ENCODE measurements around the gene MLST8. TPM values are rescaled to one million over a fixed set of nuclear protein-coding genes. Genes with fewer than 3 reads are reported as not detected.

Gene MLST8
- total RNA-seq, 1 donor from 2014 or later, result 56.4 TPM

DNA sequence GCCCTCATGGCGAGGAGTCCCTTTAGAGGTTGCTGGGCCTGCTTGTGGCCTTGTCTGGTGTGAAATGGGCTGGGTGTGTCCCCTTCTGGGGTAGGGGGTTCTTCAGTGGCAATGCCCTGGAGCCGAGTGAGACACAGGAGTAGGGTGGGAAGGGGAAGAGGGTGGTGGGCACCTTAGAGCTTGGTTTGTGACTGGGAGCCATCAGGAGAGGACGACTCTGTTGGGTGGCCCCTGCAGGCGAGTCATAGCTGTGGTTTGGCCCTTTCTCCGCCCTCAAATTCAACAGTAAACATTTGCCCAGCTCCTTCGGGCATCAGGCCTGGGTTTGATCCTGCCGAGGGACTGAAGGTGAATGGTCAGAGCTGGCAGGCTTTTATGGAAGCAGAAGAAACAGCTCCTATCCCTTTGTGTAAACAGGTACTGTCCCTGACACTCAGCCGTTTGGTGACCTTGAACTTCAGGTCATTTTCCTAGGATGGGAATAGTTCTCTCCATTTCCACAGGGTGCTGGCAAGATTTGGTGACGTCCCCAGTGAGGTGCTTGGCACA is 21.1 kb downstream of the MLST8 start:
- peaks cover 8% of the 10 kb centered on the region for H3K4me1 Mint-ChIP-seq (ENCODE audit: low read depth)
- intact Hi-C loops (cut with micrococcal nuclease), result no loop called here
- no peak for DNase-seq (ENCODE audit: low spot score)
- H3K27ac Mint-ChIP-seq, result no peak overlapping the region
- no peaks in the 10 kb centered on the region for H3K9me3 Mint-ChIP-seq
- peaks cover 17% of the 10 kb centered on the region for H3K36me3 Mint-ChIP-seq (ENCODE audit: low read depth)
- no peaks in the 10 kb centered on the region for H3K27me3 Mint-ChIP-seq (ENCODE audit: low read depth)
- peak overlapping the region; percentile 56 for H3K4me3 Mint-ChIP-seq (ENCODE audit: low read depth)

DNA sequence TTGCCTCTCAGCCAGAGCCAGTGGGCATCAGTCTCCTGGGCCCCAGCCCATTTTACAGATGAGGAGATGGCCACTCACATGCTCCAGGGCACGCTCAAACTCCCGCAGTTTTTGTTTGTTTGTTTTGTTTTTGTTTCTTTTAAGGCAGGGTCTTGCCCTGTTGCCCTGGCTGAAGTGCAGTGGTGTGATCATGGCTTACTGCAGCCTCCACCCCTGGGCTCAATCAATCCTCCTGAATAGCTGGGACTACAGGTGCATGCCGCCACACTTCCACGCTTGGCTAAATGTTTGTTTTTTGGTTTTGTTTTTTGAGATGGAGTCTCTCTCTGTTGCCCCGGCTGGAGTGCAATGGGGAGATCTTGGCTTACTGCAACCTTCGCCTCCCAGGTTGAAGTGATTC is 21.7 kb downstream of the MLST8 start:
- Mint-ChIP-seq H3K36me3 (ENCODE audit: low read depth) (peaks cover 17% of the 10 kb centered on the region), H3K4me3 (ENCODE audit: low read depth) (no peak overlapping the region), H3K4me1 (ENCODE audit: low read depth) (peaks cover 8% of the 10 kb centered on the region), H3K27me3 (ENCODE audit: low read depth) (no peaks in the 10 kb centered on the region), H3K27ac (no peak overlapping the region), H3K9me3 (no peaks in the 10 kb centered on the region)
- intact Hi-C loops (cut with micrococcal nuclease), result no loop called here
- no peak for DNase-seq (ENCODE audit: low spot score)

DNA sequence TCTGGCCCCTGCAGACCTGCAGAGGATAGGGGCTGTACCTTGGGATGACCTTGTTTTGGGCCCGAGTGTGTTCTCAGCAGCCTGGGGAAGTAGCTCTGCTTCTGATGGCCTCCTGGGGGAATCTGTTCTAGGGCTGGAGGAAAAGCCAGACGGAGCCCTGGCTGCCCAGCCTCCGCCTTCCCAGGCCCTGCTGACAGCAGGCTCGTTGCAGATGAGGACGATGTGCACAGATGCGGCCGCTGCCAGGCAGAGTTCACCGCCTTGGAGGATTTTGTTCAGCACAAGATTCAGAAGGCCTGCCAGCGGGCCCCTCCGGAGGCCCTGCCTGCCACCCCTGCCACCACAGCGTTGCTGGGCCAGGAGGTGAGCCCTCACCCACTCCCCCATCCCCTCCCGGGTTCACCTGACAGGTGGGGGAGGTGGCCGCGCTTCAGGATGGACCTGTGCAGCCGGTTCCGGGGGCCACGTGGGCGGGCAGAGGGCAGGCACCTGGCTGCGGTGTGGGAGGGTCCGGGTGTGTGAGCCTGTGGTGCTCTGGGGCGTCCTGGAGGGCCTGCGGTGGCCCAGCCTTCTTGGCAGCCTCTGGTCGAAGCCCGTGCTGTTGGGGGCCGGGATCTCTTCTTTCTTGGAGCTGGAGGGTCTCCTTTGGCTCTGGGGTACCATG is 23.0 kb downstream of the MLST8 start:
- H3K4me3 Mint-ChIP-seq (ENCODE audit: low read depth), result no peak overlapping the region
- no peaks in the 10 kb centered on the region for H3K9me3 Mint-ChIP-seq
- peaks cover 17% of the 10 kb centered on the region for H3K36me3 Mint-ChIP-seq (ENCODE audit: low read depth)
- no peak overlapping the region for H3K27ac Mint-ChIP-seq
- no peak for DNase-seq (ENCODE audit: low spot score)
- H3K27me3 Mint-ChIP-seq (ENCODE audit: low read depth), result no peaks in the 10 kb centered on the region
- peaks cover 8% of the 10 kb centered on the region for H3K4me1 Mint-ChIP-seq (ENCODE audit: low read depth)
- intact Hi-C loops (cut with micrococcal nuclease), result no loop called here

DNA sequence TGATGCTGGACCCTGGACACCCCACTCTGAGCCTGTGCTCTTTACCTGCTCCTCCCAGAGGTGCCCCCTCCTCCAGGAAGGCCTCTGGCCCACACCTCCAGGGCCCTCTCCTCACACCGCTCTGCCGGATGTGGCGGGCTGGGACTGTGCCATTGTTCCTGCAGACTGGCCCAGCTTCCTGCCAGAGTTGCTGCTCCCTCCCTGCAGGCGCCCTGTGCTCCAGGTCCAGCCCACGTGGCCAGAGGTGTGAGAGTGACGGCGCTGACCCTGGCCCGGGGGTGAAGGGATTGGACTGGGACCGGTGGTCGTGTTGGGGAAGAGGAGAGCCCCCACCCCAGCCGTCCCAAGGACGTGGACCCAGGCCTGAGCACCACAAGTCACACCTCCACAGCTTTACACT is 23.8 kb downstream of the MLST8 start:
- H3K4me3 Mint-ChIP-seq (ENCODE audit: low read depth), result no peak overlapping the region
- intact Hi-C loops (cut with micrococcal nuclease), result no loop called here
- H3K36me3 Mint-ChIP-seq (ENCODE audit: low read depth), result peaks cover 17% of the 10 kb centered on the region
- H3K9me3 Mint-ChIP-seq, result no peaks in the 10 kb centered on the region
- no peak overlapping the region for H3K27ac Mint-ChIP-seq
- peaks cover 8% of the 10 kb centered on the region for H3K4me1 Mint-ChIP-seq (ENCODE audit: low read depth)
- DNase-seq (ENCODE audit: low spot score), result no peak
- no peaks in the 10 kb centered on the region for H3K27me3 Mint-ChIP-seq (ENCODE audit: low read depth)

DNA sequence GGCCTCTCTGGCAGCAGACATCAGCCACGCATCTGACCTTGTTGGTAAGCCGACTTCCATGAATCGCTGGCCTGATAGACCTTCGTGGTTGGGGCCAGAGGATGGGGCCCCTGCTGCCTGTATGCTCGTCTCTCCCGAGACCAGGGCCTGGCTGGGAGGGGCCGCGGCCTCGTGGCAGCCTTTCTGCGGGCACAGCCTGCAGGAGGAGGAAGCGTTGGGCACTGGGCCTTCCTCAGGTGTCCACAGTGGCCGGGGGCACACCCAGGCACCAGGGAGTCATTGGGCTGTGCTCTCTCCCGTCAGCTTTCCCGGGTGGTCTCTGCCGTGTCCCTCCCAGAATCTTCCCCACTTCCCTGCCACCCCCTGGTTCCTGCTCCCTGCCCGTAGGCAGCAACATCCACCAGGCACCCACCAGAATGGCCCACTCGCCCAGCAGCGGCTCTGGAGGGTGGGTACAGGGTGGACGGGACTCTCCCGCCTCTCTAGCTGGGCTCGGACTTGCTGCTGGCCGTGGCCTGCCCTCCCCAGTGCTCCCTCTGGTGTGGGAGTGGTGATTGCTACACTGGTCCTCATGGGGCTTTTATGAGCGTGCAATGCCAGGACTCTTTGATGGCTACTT is 24.5 kb downstream of the MLST8 start:
- intact Hi-C loops (cut with micrococcal nuclease), result no loop called here
- peaks cover 19% of the 10 kb centered on the region for H3K36me3 Mint-ChIP-seq (ENCODE audit: low read depth)
- H3K4me3 Mint-ChIP-seq (ENCODE audit: low read depth), result no peak overlapping the region
- no peak for DNase-seq (ENCODE audit: low spot score)
- no peaks in the 10 kb centered on the region for H3K9me3 Mint-ChIP-seq
- H3K4me1 Mint-ChIP-seq (ENCODE audit: low read depth), result peaks cover 5% of the 10 kb centered on the region
- H3K27me3 Mint-ChIP-seq (ENCODE audit: low read depth), result no peaks in the 10 kb centered on the region
- no peak overlapping the region for H3K27ac Mint-ChIP-seq

DNA sequence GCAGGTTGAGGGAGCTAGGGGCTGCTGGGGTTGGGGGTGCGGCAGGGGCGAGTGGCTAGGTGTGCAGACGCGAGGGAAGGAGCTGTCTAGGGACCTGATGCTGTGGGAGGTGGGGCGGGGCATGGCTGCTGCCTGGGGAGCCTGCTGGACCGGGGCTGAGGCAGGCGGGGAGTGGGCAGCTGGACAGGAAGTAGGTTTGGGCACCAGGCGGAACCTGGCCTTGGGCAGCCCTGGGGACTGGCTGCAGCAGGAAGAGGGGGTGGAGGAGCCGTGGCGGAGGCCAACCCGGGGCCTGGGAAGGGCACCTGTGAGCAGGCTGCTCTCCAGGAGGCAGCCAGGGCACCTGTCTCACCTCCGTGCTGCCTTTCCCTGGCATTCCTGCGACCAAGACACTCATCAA is 25.1 kb downstream of the MLST8 start:
- Mint-ChIP-seq H3K4me3 (ENCODE audit: low read depth) (no peak overlapping the region), H3K9me3 (no peaks in the 10 kb centered on the region), H3K36me3 (ENCODE audit: low read depth) (peaks cover 22% of the 10 kb centered on the region), H3K27ac (no peak overlapping the region), H3K4me1 (ENCODE audit: low read depth) (peaks cover 5% of the 10 kb centered on the region), H3K27me3 (ENCODE audit: low read depth) (no peaks in the 10 kb centered on the region)
- no peak for DNase-seq (ENCODE audit: low spot score)
- intact Hi-C loops (cut with micrococcal nuclease), result no loop called here

DNA sequence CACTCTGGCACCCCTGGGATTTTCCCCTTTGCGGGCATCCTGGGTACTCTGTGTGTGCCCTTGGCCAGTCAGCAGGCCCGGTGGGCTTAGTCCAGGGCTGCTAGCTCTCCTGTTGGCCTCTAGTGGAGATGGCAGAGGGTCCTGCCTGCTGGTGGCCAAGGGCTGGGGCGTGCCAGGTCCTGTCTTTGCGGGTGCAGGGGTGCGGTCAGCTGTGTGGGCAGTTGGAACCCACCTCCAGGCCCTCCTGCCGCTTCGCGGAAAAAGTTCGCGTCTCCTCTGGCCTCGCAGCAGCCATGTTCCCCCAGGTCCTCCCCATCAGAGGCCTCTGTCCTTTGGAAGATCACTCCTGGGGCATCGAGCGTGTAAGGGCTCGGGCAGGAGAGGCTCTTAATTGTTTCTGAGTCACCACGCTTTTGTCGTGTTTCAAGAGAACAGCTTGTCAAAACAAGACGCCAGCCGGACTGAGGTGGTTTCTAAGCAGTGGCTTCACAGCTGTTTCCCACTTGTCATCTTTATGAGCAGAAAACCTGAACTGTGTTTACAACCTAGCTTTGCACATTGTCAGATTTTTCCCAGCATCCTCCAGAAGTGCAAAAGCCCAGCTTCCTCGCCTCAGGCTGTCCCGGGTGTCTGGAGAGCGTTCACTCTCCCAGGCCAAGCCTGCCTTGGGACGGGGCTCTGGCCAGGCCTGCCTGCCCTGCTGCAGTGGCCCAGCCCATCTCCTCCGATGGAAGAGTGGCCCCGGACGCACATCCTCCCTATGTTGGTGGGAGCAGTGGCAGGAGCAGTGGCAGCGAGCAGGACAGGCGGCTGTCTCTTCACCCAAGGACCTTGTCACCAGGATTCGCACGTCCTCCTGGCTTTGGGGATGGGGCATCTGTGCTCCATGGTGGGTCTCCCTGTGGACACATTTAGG is 26.0 kb downstream of the MLST8 start:
- Mint-ChIP-seq H3K4me1 (ENCODE audit: low read depth) (peaks cover under 1% of the 10 kb centered on the region), H3K36me3 (ENCODE audit: low read depth) (peaks cover 19% of the 10 kb centered on the region), H3K27me3 (ENCODE audit: low read depth) (no peaks in the 10 kb centered on the region), H3K4me3 (ENCODE audit: low read depth) (no peak overlapping the region), H3K27ac (no peak overlapping the region), H3K9me3 (no peaks in the 10 kb centered on the region)
- intact Hi-C loops (cut with micrococcal nuclease), result no loop called here
- no peak for DNase-seq (ENCODE audit: low spot score)

DNA sequence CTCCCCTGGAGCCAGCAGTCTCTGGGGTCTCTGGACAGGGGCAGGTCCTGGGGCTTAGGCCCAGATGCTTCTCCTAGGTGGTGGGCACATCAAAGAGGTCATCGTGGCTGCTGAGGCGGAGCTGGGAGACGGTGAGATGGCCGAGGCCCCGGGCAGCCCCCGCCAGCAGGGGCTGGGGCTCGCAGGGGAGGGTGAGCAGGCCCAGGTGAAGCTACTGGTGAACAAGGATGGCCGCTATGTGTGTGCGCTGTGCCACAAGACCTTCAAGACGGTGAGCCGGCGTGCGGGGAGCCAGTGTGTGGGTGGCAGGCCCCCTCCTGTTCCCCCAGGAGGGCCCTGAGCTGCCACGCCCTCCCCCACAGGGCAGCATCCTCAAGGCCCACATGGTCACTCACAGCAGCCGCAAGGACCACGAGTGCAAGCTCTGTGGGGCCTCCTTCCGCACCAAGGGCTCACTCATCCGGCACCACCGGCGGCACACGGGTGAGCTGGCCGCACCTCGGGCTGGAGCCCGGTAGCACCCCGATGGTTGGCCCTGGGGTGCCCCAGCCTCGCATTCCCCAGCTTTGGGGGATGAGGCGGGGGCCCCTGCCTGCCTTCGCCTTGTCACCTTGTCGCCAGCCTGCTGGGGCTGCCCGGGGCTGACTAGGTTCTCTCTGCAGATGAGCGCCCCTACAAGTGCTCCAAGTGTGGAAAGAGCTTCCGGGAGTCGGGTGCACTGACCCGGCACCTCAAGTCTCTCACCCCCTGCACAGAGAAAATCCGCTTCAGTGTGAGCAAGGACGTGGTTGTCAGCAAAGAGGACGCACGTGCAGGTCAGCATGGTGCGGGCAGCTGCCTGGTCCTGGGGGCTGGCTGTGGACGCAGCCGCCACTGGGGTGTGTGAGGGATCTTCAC is 27.1 kb downstream of the MLST8 start:
- no peaks in the 10 kb centered on the region for H3K27me3 Mint-ChIP-seq (ENCODE audit: low read depth)
- intact Hi-C loops (cut with micrococcal nuclease), result no loop called here

DNA sequence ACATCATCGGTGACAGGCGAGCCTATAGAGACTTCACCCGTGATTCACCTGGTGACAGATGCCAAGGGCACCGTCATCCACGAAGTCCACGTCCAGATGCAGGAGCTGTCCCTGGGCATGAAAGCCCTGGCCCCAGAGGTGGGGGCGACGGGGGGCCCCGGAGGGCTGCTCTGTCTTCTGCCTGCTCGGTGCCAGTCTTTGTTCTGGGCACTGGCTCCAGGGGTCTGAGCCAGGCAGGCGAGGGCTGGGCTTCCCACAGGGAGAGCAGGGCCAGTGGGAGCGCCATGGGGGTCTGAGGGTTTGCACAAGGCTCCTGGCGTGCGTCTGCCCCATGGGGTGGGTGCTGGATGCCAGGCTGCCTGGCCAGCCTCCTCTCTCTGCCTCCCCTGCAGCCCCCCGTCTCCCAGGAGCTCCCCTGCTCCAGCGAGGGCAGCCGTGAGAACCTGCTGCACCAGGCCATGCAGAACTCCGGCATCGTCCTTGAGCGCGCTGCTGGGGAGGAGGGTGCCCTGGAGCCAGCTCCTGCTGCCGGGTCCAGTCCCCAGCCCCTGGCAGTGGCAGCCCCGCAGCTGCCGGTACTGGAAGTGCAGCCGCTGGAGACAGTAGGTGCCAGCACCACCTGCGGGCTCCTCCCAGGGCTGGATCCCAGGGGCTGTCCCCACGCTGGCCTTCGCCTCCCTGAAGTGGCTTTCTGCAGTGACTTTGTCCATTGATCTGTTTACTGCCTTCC is 28.0 kb downstream of the MLST8 start:
- Mint-ChIP-seq H3K9me3 (no peaks in the 10 kb centered on the region), H3K27me3 (ENCODE audit: low read depth) (no peaks in the 10 kb centered on the region), H3K4me1 (ENCODE audit: low read depth) (no peaks in the 10 kb centered on the region), H3K36me3 (ENCODE audit: low read depth) (peaks cover 19% of the 10 kb centered on the region), H3K27ac (no peak overlapping the region), H3K4me3 (ENCODE audit: low read depth) (no peak overlapping the region)
- DNase-seq (ENCODE audit: low spot score), result no peak
- intact Hi-C loops (cut with micrococcal nuclease), result no loop called here

More for the DNA sequence above, 27.1 kb downstream of the MLST8 start:
- Mint-ChIP-seq H3K9me3 (no peaks in the 10 kb centered on the region), H3K27ac (no peak overlapping the region), H3K4me1 (ENCODE audit: low read depth) (no peaks in the 10 kb centered on the region), H3K36me3 (ENCODE audit: low read depth) (peaks cover 19% of the 10 kb centered on the region), H3K4me3 (ENCODE audit: low read depth) (no peak overlapping the region)
- DNase-seq (ENCODE audit: low spot score), result no peak

DNA sequence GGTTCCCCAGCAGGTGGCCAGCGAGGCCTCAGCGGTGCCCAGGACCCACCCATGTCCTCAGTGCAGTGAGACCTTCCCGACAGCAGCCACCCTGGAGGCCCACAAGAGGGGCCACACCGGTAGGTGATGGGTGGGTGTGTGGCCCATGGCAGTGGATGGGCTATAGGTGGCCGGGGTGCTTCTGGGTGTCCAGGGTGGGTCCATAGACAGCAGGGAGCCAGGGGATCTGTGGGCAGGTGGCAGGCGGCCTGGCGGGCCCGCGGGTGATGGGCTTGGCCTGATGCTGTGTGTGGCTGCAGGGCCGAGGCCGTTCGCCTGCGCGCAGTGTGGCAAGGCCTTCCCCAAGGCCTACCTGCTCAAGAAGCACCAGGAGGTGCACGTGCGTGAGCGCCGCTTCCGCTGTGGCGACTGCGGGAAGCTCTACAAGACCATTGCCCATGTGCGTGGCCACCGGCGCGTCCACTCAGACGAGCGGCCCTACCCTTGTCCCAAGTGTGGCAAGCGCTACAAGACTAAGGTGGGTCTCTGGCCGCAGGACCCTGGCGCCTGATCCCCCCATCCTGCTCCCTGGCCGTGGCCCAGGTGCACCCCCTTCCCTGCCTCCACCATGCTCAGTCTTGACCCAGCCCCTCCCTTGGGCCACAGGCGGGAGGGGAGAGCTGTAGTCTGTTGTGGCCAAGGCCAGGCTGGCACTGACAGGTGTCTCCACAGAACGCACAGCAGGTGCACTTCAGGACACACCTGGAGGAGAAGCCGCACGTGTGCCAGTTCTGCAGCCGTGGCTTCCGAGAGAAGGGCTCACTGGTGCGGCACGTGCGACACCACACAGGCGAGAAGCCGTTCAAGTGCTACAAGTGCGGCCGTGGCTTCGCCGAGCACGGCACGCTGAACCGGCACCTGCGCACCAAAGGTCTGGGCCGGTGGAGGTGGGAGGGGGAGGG is 28.9 kb downstream of the MLST8 start:
- no peaks in the 10 kb centered on the region for H3K9me3 Mint-ChIP-seq
- H3K27me3 Mint-ChIP-seq (ENCODE audit: low read depth), result no peaks in the 10 kb centered on the region
- peaks cover 18% of the 10 kb centered on the region for H3K36me3 Mint-ChIP-seq (ENCODE audit: low read depth)
- no peak overlapping the region for H3K4me3 Mint-ChIP-seq (ENCODE audit: low read depth)
- no peaks in the 10 kb centered on the region for H3K4me1 Mint-ChIP-seq (ENCODE audit: low read depth)
- intact Hi-C loops (cut with micrococcal nuclease), result no loop called here
- H3K27ac Mint-ChIP-seq, result no peak overlapping the region
- no peak for DNase-seq (ENCODE audit: low spot score)

DNA sequence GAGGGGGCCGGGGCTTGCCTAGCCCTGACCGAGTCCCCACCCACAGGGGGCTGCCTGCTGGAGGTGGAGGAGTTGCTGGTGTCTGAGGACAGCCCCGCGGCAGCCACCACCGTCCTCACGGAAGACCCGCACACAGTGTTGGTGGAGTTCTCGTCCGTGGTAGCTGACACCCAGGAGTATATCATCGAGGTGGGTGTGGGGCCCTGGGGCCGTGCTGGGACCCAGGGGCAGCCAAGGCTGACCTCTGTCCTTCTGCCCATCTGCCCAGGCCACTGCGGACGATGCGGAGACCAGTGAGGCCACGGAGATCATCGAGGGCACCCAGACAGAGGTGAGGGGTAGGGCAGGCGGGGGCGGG is 29.5 kb downstream of the MLST8 start:
- Mint-ChIP-seq H3K4me3 (ENCODE audit: low read depth) (no peak overlapping the region), H3K9me3 (no peaks in the 10 kb centered on the region), H3K27me3 (ENCODE audit: low read depth) (no peaks in the 10 kb centered on the region), H3K4me1 (ENCODE audit: low read depth) (no peaks in the 10 kb centered on the region), H3K36me3 (ENCODE audit: low read depth) (peaks cover 16% of the 10 kb centered on the region), H3K27ac (no peak overlapping the region)
- intact Hi-C loops (cut with micrococcal nuclease), result no loop called here
- DNase-seq (ENCODE audit: low spot score), result no peak

All from activated T-helper 2 cell treated with anti-CD3 and anti-CD28 coated beads, Interferon-gamma antibody, Interleukin-2, Interleukin-4, amounts not matched to agents 10 μg/mL and 5 μg/mL and 100 μg/mL, durations not matched to agents 14 hours and 24 hours and 36 hours (primary cell).